HG02973 (cell line): Measurements from ENCODE around the gene DAPK1.
"Not testable (repeated sequence)": the region's sequence is repeated elsewhere in the genome, so short reads cannot be mapped to it uniquely, and the experiment has no call there.

Source experiments
- ATAC-seq: cut with Tn5 transposase; IDR thresholded peaks from one replicate; pipeline ENCODE4 v1.9.1; 2021; ENCODE audit warnings: moderate library complexity; ENCODE audit not compliant: unreplicated experiment

The DAPK1 gene

GRCh38 chr9:87540444-87541105 is 42.9 kb downstream of the DAPK1 start:
- ATAC-seq = no peak

- no peak for ATAC-seq
Observed at GRCh38 chr9:87541663-87542062, 44.0 kb downstream of the DAPK1 start.

GRCh38 chr9:87542141-87542540 is 44.5 kb downstream of the DAPK1 start:
- ATAC-seq = no peak

- no peak for ATAC-seq
Observed at GRCh38 chr9:87543251-87543650, 45.6 kb downstream of the DAPK1 start.

- no peak for ATAC-seq
Observed at GRCh38 chr9:87545858-87546257, 48.2 kb downstream of the DAPK1 start.

- no peak for ATAC-seq
Observed at GRCh38 chr9:87546704-87547103, 49.0 kb downstream of the DAPK1 start.

GRCh38 chr9:87547671-87548081 is 50.0 kb downstream of the DAPK1 start:
- ATAC-seq = no peak

GRCh38 chr9:87548159-87548558 is 50.5 kb downstream of the DAPK1 start:
- no peak for ATAC-seq

GRCh38 chr9:87549088-87549487 is 51.4 kb downstream of the DAPK1 start:
- not testable (repeated sequence) for ATAC-seq

GRCh38 chr9:87549791-87550190 is 52.1 kb downstream of the DAPK1 start:
- ATAC-seq = no peak

GRCh38 chr9:87550253-87550954 is 52.7 kb downstream of the DAPK1 start:
- no peak for ATAC-seq

- no peak for ATAC-seq
Observed at GRCh38 chr9:87551772-87552217, 54.1 kb downstream of the DAPK1 start.

- no peak for ATAC-seq
Observed at GRCh38 chr9:87554171-87554910, 56.7 kb downstream of the DAPK1 start.

GRCh38 chr9:87554976-87555375 is 57.3 kb downstream of the DAPK1 start:
- no peak for ATAC-seq

- ATAC-seq = no peak
Observed at GRCh38 chr9:87556039-87556438, 58.4 kb downstream of the DAPK1 start.

GRCh38 chr9:87556821-87557220 is 59.2 kb downstream of the DAPK1 start:
- ATAC-seq = no peak

- ATAC-seq = no peak
Observed at GRCh38 chr9:87557996-87558395, 60.3 kb downstream of the DAPK1 start.

GRCh38 chr9:87558606-87559190 is 61.0 kb downstream of the DAPK1 start:
- ATAC-seq = no peak

- ATAC-seq = no peak
Observed at GRCh38 chr9:87562062-87562461, 64.4 kb downstream of the DAPK1 start.

GRCh38 chr9:87562530-87563170 is 65.0 kb downstream of the DAPK1 start:
- ATAC-seq = no peak

- ATAC-seq = no peak
Observed at GRCh38 chr9:87564111-87564510, 66.4 kb downstream of the DAPK1 start.
